Sciatic nerve (tissue), 2 donors: ENCODE results near the gene NLGN1. TPM values are rescaled to one million over a fixed set of nuclear protein-coding genes. Genes with fewer than 3 reads are reported as not detected.

Experiments used
- ATAC-seq: fragments of 200-7000 bp; cut with Tn5 transposase; one replicate; pipeline ENCODE4 v1.9.1; 2020; ENCODE audit warnings: mild to moderate bottlenecking, moderate library complexity
- DNase-seq: peaks from one replicate; pipeline ENCODE4 v3.0.0-alpha.2; 2020; ENCODE audit warnings: low spot score
- intact Hi-C: fragments of 100-400 bp; cut with DNase I; formaldehyde crosslinking; loops from one replicate; pipeline ENCODE4 v1.14.2; 2022
- total RNA-seq: library from RNA; stranded (reverse); fragmentation: NEBNext Ultra II Directional; extraction: Animal tissue kit (Norgen Biotek cat#: 25700); gene quantifications from one replicate; pipeline ENCODE4 v1.2.1, GENCODE V29; 2021
- donor health status: DM: no; HTN: no; CAD: no.
- donor health status: DM: no; HTN: no; CAD: no.

Gene NLGN1
- total RNA-seq, 1 donor from 2014 or later: 26.0 TPM

GRCh38 chr3:174243171-174243570 is 845.6 kb downstream of the NLGN1 start:
- DNase-seq (no peak), ATAC-seq (no peak)
- intact Hi-C loops: no loop called here

GRCh38 chr3:174247687-174248152 is 850.2 kb downstream of the NLGN1 start:
- intact Hi-C loops: no loop called here
- no peak for DNase-seq
- no peak for ATAC-seq

GRCh38 chr3:174251681-174252080 is 854.1 kb downstream of the NLGN1 start:
- no peak for DNase-seq
- no peak for ATAC-seq
- intact Hi-C loops: no loop called here

GRCh38 chr3:174253196-174253823 is 855.8 kb downstream of the NLGN1 start:
- ATAC-seq: no peak
- no peak for DNase-seq
- intact Hi-C loops: no loop called here

DNA sequence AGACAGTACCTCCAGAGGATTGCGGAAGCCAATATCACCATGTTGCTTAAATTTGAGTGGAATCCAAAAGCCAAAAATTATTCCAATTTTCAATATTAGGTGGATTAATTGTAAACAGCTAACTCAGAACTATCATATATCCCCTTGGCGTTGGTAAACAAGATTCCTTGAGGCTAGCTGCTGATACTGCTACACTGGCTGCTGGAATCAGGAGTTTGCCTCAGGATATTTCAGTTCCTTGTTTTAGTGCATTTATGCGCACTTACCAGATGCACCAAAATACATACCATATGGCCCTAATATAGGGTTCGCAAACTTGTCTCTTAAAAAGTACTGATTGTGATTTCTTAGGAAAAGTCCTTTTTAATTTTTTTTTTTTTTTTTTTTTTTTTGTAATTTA is 856.4 kb downstream of the NLGN1 start:
- DNase-seq (no peak), ATAC-seq (no peak)
- intact Hi-C loops: no loop called here

DNA sequence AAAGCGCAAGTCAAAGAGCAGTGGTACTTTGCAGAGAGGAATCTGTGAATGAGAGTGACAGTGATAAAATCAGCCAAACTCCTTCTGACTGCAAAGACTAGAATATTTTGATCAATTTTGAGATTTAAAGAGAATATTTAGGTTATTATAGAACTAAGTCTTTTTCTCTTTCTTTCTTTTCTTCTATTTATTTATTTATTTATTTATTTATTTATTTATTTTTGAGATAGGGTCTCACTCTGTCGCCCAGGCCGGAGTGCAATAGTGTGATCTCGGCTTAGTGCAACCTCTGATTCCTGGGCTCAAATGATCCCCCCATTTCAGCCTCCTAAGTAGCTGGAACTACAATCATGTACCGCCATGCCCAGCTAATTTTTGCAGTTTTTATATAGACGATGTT is 857.9 kb downstream of the NLGN1 start:
- intact Hi-C loops: no loop called here
- DNase-seq: no peak
- no peak for ATAC-seq

DNA sequence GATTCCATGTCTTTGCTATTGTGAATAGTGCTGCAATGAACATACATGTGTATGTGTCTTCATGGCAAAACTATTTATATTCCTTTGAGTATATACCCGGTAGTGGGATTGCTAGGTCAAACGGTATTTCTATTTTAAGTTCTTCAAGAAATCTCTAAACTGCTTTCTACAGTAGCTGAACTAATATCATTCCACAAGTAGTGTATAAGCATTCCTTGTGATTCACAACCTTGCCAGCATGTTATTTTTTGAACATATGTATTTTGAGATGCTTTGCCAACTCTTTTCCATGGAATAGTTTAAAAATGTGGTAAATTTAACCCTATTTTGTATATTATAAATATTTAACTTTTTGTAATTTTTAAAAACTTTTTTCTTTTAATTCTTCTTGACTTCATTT is 868.9 kb downstream of the NLGN1 start:
- intact Hi-C loops: no loop called here
- DNase-seq: no peak
- ATAC-seq: no peak

DNA sequence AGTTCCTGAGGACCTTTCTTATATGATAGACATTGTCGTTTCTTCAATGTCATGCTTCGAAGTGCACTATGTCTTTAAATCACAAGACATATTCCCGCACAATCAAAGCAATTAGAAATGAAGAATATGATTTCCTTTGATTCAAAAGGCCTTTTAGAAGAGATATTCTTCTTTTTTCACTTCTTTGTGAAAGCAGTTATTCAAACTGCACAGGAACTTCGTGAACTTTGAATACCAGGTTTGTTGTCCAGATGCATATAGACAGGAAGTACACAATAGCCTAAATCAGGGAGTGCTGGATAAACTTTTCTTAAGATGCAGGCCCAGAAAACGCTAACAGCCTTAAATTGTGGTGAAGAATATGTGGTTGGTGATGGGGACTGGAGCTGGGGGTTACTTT is 870.5 kb downstream of the NLGN1 start:
- no peak for ATAC-seq
- intact Hi-C loops: no loop called here
- no peak for DNase-seq

- no peak for DNase-seq
- intact Hi-C loops: no loop called here
- no peak for ATAC-seq
These were observed 871.0 kb downstream of the NLGN1 start for GRCh38 chr3:174268586-174268985.

GRCh38 chr3:174270841-174271240 is 873.3 kb downstream of the NLGN1 start:
- intact Hi-C loops: no loop called here
- ATAC-seq (no peak), DNase-seq (no peak)

DNA sequence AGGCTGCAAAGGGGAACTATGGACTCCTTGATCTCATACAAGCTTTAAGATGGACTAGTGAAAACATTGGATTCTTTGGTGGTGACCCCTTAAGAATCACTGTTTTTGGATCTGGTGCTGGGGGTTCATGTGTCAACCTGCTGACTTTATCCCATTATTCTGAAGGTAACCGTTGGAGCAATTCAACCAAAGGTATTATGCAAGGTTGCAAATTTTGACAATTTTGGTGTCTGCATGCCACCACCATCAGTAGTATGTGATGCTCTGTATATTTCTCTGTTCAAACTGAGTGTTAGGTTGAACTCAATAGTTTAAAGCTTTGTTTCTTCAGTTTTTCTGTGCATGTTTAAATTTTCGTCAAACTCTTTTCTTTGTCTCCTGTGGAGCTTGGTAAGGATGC is 877.8 kb downstream of the NLGN1 start:
- intact Hi-C loops: no loop called here
- no peak for DNase-seq
- ATAC-seq: no peak

GRCh38 chr3:174276826-174277225 is 879.3 kb downstream of the NLGN1 start:
- ATAC-seq (no peak), DNase-seq (no peak)
- intact Hi-C loops: no loop called here

DNA sequence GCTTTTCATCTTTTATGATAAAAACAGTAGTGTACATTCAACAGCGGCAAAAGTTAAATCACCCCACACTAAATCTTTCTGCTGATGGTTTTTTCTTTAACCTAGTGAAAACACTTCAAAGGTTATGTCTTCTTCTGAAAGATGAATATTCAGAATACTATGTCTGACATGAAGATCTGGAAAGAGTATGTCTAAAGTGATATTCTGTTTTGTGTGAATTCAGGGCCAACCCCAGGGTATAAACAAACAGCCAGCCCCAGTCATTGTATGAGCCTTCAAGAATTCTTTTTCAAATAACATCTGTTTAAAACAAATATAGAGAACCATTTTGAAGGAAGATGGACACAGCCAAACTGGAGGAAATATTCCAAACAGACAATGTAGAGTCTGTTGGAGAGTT is 880.5 kb downstream of the NLGN1 start:
- DNase-seq: no peak
- no peak for ATAC-seq
- intact Hi-C loops: no loop called here

DNA sequence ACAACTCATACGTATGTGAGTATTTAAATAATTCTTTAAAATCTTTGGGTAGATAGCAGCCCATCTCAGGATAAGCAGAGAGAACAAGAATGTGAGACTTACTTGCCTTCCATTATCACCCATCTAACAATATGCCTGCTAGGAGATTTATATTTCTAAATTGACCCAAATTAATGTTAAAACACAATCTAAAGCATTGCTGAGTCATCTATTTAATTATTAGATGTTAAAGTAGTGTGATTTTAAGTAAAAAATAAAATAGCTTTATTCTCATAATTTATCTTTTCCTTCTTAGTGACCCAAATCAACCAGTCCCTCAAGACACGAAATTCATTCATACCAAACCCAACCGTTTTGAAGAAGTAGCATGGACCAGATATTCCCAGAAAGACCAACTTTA is 882.6 kb downstream of the NLGN1 start:
- ATAC-seq (no peak), DNase-seq (no peak)
- intact Hi-C loops: no loop called here

- DNase-seq (no peak), ATAC-seq (no peak)
- intact Hi-C loops: no loop called here
These were observed 887.8 kb downstream of the NLGN1 start for GRCh38 chr3:174285242-174285864.

- ATAC-seq: no peak
- DNase-seq: no peak
- intact Hi-C loops: no loop called here
These were observed 890.2 kb downstream of the NLGN1 start for GRCh38 chr3:174287705-174288104.

DNA sequence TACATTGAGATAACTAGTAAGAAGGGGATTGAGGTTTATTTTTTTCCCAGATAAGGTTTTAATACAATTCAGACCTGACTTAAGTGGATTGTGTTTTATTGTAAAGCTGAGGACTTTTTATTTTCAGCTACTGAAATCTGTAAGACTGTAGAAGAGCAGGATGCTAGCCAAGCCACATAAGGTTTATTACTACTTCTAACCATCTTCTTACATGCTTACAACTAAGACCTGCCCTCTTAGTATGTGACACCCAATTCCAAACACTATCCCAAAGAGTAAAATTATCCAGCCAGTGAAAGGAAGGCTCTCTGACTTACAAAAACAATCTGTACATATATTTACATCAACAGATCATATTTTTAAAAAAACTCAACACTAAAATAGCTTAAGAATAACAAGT is 897.1 kb downstream of the NLGN1 start:
- DNase-seq: no peak
- intact Hi-C loops: no loop called here
- ATAC-seq: no peak

- intact Hi-C loops: no loop called here
- ATAC-seq (no peak), DNase-seq (no peak)
These were observed 898.0 kb downstream of the NLGN1 start for GRCh38 chr3:174295306-174296092.

GRCh38 chr3:174302746-174303315 is 905.3 kb downstream of the NLGN1 start:
- ATAC-seq: no peak

More at GRCh38 chr3:174302746-174303315, 905.3 kb downstream of the NLGN1 start:
- intact Hi-C loops: no loop called here
- no peak for DNase-seq
